ENCODE measurements around the gene TEX22.

Gene TEX22

DNA sequence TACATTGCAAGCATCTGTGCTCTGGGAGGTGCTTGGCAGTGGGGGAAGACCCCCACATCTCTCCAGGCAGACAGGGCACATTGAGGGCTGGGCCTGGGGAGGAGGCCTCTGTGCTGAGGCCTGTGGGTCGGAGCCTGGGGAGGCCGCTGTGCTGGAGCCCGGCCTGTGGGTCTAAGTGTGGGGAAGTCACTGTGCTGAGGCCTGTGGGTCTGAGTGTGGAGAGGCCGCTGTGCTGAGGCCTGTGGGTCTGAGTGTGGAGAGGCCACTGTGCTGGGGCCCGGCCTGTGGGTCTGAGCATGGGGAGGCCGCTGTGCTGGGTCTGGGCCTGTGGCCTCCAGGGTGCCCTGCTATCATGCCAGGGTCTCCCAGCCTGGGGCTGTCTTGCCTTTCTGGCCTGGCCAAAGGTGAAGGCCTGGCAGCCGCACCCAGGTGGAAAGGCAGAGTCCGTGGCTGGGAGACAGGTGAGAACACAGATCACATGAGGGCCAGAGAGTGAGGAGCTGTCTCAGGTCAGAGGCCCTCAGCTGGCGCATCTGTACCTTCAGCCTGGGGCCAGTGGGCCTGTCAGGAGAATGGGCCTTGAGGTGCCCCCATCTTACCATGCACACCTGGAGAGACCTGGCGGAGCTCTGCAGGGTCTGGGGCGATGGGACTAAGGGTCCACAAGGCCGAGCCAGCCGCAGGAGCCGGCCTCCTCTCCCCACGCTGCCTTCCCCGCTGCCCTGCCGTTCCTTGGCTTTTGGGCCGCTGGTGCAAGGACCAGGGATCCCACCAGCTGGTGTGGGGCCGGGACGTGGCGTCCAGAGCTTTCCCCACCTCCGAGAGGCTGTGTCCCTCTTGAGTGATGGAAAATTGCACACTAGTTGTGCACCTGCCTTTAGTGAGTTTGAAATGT, 57.7 kb downstream of the TEX22 start:
- TF ChIP-seq, protein P1, sequence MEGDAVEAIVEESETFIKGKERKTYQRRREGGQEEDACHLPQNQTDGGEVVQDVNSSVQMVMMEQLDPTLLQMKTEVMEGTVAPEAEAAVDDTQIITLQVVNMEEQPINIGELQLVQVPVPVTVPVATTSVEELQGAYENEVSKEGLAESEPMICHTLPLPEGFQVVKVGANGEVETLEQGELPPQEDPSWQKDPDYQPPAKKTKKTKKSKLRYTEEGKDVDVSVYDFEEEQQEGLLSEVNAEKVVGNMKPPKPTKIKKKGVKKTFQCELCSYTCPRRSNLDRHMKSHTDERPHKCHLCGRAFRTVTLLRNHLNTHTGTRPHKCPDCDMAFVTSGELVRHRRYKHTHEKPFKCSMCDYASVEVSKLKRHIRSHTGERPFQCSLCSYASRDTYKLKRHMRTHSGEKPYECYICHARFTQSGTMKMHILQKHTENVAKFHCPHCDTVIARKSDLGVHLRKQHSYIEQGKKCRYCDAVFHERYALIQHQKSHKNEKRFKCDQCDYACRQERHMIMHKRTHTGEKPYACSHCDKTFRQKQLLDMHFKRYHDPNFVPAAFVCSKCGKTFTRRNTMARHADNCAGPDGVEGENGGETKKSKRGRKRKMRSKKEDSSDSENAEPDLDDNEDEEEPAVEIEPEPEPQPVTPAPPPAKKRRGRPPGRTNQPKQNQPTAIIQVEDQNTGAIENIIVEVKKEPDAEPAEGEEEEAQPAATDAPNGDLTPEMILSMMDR (conservative IDR thresholded peaks at IDR 0.05; ENCODE audit: control insufficient read depth, insufficient read depth, low read depth, low read length), result no peak
- H3K4me3 ChIP-seq (ENCODE audit: control insufficient read depth, low read depth, low read length), result no peak overlapping the region
- no peak for DNase-seq (ENCODE audit: low read depth)

DNA sequence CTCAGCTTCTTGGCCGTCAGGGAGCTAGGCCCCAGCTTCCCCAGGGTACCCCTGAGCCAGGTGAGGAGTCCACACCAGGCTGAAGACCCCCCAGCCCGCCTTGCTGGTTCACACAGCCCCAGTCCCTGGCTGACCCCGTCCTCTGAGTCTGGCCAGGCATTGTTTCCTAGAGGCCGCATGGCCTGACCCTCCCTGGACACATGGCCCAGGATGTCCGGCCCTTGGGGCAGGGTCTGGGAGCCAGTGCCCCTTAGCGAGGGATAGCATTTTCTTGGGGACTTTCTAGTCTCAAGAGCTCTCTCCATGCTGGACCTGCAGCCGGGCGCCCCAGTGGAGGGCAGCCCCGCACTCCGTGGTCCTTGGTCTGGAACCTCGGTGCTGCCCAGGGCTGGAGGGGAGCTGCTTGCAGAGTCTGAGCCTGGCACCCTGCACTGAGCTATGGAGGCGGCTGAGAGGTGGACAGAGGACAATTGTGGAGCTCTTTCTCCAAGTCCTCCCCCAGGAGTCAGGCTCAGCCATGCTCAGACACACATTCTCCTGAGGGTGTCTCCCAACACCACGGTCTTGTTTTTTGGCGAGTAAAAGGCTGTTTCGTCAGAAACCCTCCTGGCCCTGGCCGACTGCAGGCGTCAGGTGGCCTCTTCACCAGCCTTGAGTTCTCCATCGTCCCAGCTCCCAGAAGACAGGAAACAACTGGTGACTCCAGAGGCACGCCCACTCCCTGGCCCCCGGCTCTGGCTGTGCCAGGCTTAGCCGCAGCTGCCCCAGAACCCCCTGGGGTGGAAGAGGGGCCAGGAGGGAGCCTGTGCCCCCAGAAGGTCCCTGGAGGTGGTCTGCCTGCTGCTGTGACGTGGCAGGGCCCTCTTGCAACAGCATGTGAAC, 58.6 kb downstream of the TEX22 start:
- no peak overlapping the region for H3K4me3 ChIP-seq (ENCODE audit: control insufficient read depth, low read depth, low read length)
- TF ChIP-seq, protein P1 (conservative IDR thresholded peaks at IDR 0.05; ENCODE audit: control insufficient read depth, insufficient read depth, low read depth, low read length), result no peak
- no peak for DNase-seq (ENCODE audit: low read depth)

DNA sequence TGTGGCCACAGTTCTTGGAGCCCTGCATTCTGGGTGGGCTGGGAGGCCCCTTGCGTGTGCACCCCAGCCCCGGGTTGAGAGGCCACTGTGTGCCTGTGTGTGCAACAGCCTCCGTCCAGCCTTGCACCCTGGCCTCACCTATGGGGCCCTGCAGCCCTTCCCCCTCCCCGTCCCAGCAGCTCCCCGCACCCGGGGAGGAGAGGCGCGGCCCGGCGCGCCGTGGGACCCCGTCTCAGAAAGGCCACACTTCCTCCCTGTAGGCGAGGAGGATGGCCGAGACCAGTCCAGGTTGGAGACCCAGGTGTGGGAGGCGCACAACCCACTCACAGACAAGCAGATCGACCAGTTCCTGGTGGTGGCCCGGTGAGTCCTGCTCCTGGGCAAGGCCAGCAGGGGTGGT, 59.7 kb downstream of the TEX22 start:
- DNase-seq (ENCODE audit: low read depth), result no peak
- H3K4me3 ChIP-seq (ENCODE audit: control insufficient read depth, low read depth, low read length), result no peak overlapping the region
- TF ChIP-seq, protein P1 (conservative IDR thresholded peaks at IDR 0.05; ENCODE audit: control insufficient read depth, insufficient read depth, low read depth, low read length), result no peak

DNA sequence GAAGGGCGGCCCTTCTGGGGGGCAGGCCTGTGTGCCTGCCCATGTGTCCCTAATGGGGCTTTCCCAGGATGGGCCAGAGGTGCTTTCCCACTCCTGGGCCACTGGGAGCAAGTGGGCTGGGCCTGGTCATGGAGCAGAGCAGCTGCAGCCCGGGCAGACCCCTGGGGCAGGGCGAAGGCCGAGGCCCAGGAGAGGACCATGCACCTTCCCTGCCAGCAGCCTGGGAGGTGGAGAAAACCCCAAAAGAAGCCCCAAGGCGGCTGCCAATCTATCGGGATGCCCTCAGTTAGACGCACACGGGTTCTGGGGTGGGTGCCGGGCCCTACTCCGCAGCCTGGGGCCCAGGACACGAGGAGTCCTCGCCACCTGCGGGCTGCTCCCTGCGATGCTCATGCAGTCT, 60.2 kb downstream of the TEX22 start:
- TF ChIP-seq, protein P1 (conservative IDR thresholded peaks at IDR 0.05; ENCODE audit: control insufficient read depth, insufficient read depth, low read depth, low read length), result no peak
- DNase-seq (ENCODE audit: low read depth), result no peak
- no peak overlapping the region for H3K4me3 ChIP-seq (ENCODE audit: control insufficient read depth, low read depth, low read length)

DNA sequence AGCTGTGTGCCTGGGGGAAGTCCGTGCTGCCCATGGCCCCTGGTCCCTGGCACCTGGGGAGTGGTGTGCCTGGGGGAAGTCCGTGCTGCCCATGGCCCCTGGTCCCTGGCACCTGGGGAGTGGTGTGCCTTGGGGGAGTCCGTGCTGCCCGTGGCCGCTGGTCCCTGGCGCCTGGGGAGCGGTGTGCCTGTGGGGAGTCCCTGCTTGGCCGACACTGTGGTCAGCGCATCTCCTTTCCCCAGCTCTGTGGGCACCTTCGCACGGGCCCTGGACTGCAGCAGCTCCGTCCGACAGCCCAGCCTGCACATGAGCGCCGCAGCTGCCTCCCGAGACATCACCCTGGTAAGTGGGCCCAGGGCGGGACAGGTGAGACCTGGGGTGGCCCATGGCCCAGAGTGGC, 61.8 kb downstream of the TEX22 start:
- no peak for DNase-seq (ENCODE audit: low read depth)
- TF ChIP-seq, protein P1 (conservative IDR thresholded peaks at IDR 0.05; ENCODE audit: control insufficient read depth, insufficient read depth, low read depth, low read length), result no peak
- H3K4me3 ChIP-seq (ENCODE audit: control insufficient read depth, low read depth, low read length), result no peak overlapping the region

DNA sequence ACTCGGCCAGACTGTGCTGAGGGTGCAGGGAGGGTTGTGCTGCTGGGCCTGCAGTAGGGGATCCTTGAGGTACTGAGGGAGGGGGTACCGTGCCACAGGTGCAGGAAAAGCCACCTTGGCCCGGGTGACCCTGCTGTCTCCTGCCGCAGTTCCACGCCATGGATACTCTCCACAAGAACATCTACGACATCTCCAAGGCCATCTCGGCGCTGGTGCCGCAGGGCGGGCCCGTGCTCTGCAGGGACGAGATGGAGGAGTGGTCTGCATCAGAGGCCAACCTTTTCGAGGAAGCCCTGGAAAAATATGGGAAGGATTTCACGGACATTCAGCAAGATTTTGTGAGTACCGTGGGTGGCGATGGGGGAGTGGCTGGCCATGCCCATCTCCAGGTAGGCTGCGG, 62.3 kb downstream of the TEX22 start:
- no peak for DNase-seq (ENCODE audit: low read depth)
- no peak overlapping the region for H3K4me3 ChIP-seq (ENCODE audit: control insufficient read depth, low read depth, low read length)
- TF ChIP-seq, protein P1 (conservative IDR thresholded peaks at IDR 0.05; ENCODE audit: control insufficient read depth, insufficient read depth, low read depth, low read length), result no peak

All from fibroblast of mammary gland (primary cell).